ENCODE results near the gene PDGFB.

PDGFB gene

GRCh38 chr22:39207141-39208012 lies 37.4 kb downstream of the PDGFB start:
- Histone ChIP-seq H3K4me1 (ENCODE audit: insufficient read depth, low read length) (peaks cover under 1% of the 10 kb centered on the region; the same call in 1 of the 2 replicates), H3K27me3 (ENCODE audit: insufficient read depth, low read length) (no peaks in the 10 kb centered on the region), H3K27ac (ENCODE audit: low read depth, low read length) (no peak overlapping the region), H3K9me3 (ENCODE audit: insufficient read depth, low read depth, low read length) (no peaks in the 10 kb centered on the region), H3K9ac (ENCODE audit: low read depth, low read length) (no peak overlapping the region), H3K36me3 (ENCODE audit: insufficient read depth, low read length) (no peaks in the 10 kb centered on the region), H3K4me3 (ENCODE audit: low read length) (no peak overlapping the region)
- WGBS: 75% methylated on average over 15 of the region's 15 CpGs

DNA sequence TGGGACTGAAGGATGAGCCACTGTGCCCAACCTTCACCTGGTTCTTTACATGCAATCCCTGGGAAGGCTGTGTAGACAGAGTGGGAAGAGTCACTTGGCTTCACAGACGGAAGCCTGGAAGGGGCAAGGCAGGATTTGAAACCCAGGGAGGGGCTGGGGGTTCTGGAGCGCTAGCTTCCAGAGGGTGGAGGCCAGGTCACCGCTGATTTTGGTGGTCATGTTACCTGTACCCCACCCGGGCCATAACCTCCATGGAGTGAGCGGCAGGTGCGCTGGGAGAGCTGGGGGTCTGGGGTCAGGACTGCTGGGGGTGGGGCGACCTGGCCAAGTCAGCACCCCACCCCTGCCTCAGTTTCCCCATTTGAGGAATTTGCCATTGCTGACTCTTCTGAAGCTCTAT lies 38.3 kb downstream of the PDGFB start:
- H3K4me1 ChIP-seq (ENCODE audit: insufficient read depth, low read length): no peaks in the 10 kb centered on the region
- no peak overlapping the region for H3K4me3 ChIP-seq (ENCODE audit: low read length)
- H3K36me3 ChIP-seq (ENCODE audit: insufficient read depth, low read length): no peaks in the 10 kb centered on the region
- no peak overlapping the region for H3K9ac ChIP-seq (ENCODE audit: low read depth, low read length)
- H3K27ac ChIP-seq (ENCODE audit: low read depth, low read length): no peak overlapping the region
- 97% methylated on average over 7 of the region's 7 CpGs for WGBS
- H3K9me3 ChIP-seq (ENCODE audit: insufficient read depth, low read depth, low read length): no peaks in the 10 kb centered on the region
- no peaks in the 10 kb centered on the region for H3K27me3 ChIP-seq (ENCODE audit: insufficient read depth, low read length)

GRCh38 chr22:39205344-39206021 lies 39.3 kb downstream of the PDGFB start:
- H3K9me3 ChIP-seq (ENCODE audit: insufficient read depth, low read depth, low read length): no peaks in the 10 kb centered on the region
- H3K4me1 ChIP-seq (ENCODE audit: insufficient read depth, low read length): no peaks in the 10 kb centered on the region
- 85% methylated on average over 7 of the region's 8 CpGs for WGBS
- H3K36me3 ChIP-seq (ENCODE audit: insufficient read depth, low read length): no peaks in the 10 kb centered on the region
- no peaks in the 10 kb centered on the region for H3K27me3 ChIP-seq (ENCODE audit: insufficient read depth, low read length)
- no peak overlapping the region for H3K9ac ChIP-seq (ENCODE audit: low read depth, low read length)
- no peak overlapping the region for H3K27ac ChIP-seq (ENCODE audit: low read depth, low read length)
- no peak overlapping the region for H3K4me3 ChIP-seq (ENCODE audit: low read length)

GRCh38 chr22:39204216-39204615 lies 40.6 kb downstream of the PDGFB start:
- WGBS: 93% methylated on average over 8 of the region's 8 CpGs
- H3K36me3 ChIP-seq (ENCODE audit: insufficient read depth, low read length): no peaks in the 10 kb centered on the region
- H3K4me3 ChIP-seq (ENCODE audit: low read length): no peak overlapping the region
- H3K9me3 ChIP-seq (ENCODE audit: insufficient read depth, low read depth, low read length): no peaks in the 10 kb centered on the region
- no peak overlapping the region for H3K9ac ChIP-seq (ENCODE audit: low read depth, low read length)
- H3K27me3 ChIP-seq (ENCODE audit: insufficient read depth, low read length): no peaks in the 10 kb centered on the region
- no peaks in the 10 kb centered on the region for H3K4me1 ChIP-seq (ENCODE audit: insufficient read depth, low read length)
- H3K27ac ChIP-seq (ENCODE audit: low read depth, low read length): no peak overlapping the region

GRCh38 chr22:39197578-39197977 lies 47.2 kb downstream of the PDGFB start:
- WGBS: 90% methylated on average over 4 of the region's 5 CpGs
- H3K27me3 ChIP-seq (ENCODE audit: insufficient read depth, low read length): no peaks in the 10 kb centered on the region

GRCh38 chr22:39194098-39194497 lies 50.7 kb downstream of the PDGFB start:
- no peaks in the 10 kb centered on the region for H3K27me3 ChIP-seq (ENCODE audit: insufficient read depth, low read length)
- H3K9ac ChIP-seq (ENCODE audit: low read depth, low read length): no peak overlapping the region
- WGBS: 0% methylated on average over 1 of the region's 1 CpG
- H3K4me3 ChIP-seq (ENCODE audit: low read length): no peak overlapping the region
- H3K27ac ChIP-seq (ENCODE audit: low read depth, low read length): no peak overlapping the region
- H3K4me1 ChIP-seq (ENCODE audit: insufficient read depth, low read length): no peaks in the 10 kb centered on the region
- H3K9me3 ChIP-seq (ENCODE audit: insufficient read depth, low read depth, low read length): peaks cover 4% of the 10 kb centered on the region
- no peaks in the 10 kb centered on the region for H3K36me3 ChIP-seq (ENCODE audit: insufficient read depth, low read length)

More at GRCh38 chr22:39197578-39197977, 47.2 kb downstream of the PDGFB start:
- peaks cover 4% of the 10 kb centered on the region for H3K9me3 ChIP-seq (ENCODE audit: insufficient read depth, low read depth, low read length)
- no peaks in the 10 kb centered on the region for H3K4me1 ChIP-seq (ENCODE audit: insufficient read depth, low read length)
- H3K9ac ChIP-seq (ENCODE audit: low read depth, low read length): no peak overlapping the region
- no peak overlapping the region for H3K4me3 ChIP-seq (ENCODE audit: low read length)
- no peak overlapping the region for H3K27ac ChIP-seq (ENCODE audit: low read depth, low read length)
- no peaks in the 10 kb centered on the region for H3K36me3 ChIP-seq (ENCODE audit: insufficient read depth, low read length)

GRCh38 chr22:39188809-39189208 lies 56.0 kb downstream of the PDGFB start:
- Histone ChIP-seq H3K27me3 (ENCODE audit: insufficient read depth, low read length) (no peaks in the 10 kb centered on the region), H3K36me3 (ENCODE audit: insufficient read depth, low read length) (no peaks in the 10 kb centered on the region), H3K9ac (ENCODE audit: low read depth, low read length) (no peak overlapping the region), H3K27ac (ENCODE audit: low read depth, low read length) (no peak overlapping the region), H3K4me1 (ENCODE audit: insufficient read depth, low read length) (no peaks in the 10 kb centered on the region), H3K9me3 (ENCODE audit: insufficient read depth, low read depth, low read length) (peaks cover 4% of the 10 kb centered on the region; the same call in 1 of the 2 replicates), H3K4me3 (ENCODE audit: low read length) (no peak overlapping the region)
- WGBS: 92% methylated on average over 10 of the region's 10 CpGs

- H3K36me3 ChIP-seq (ENCODE audit: insufficient read depth, low read length): no peaks in the 10 kb centered on the region
- no peaks in the 10 kb centered on the region for H3K27me3 ChIP-seq (ENCODE audit: insufficient read depth, low read length)
- H3K4me3 ChIP-seq (ENCODE audit: low read length): no peak overlapping the region
- WGBS: 86% methylated on average over 11 of the region's 11 CpGs
- no peak overlapping the region for H3K9ac ChIP-seq (ENCODE audit: low read depth, low read length)
- peaks cover 6% of the 10 kb centered on the region; the same call in 1 of the 2 replicates for H3K9me3 ChIP-seq (ENCODE audit: insufficient read depth, low read depth, low read length)
- no peaks in the 10 kb centered on the region for H3K4me1 ChIP-seq (ENCODE audit: insufficient read depth, low read length)
- H3K27ac ChIP-seq (ENCODE audit: low read depth, low read length): no peak overlapping the region
These were observed 59.2 kb downstream of the PDGFB start for GRCh38 chr22:39185601-39186012.

DNA sequence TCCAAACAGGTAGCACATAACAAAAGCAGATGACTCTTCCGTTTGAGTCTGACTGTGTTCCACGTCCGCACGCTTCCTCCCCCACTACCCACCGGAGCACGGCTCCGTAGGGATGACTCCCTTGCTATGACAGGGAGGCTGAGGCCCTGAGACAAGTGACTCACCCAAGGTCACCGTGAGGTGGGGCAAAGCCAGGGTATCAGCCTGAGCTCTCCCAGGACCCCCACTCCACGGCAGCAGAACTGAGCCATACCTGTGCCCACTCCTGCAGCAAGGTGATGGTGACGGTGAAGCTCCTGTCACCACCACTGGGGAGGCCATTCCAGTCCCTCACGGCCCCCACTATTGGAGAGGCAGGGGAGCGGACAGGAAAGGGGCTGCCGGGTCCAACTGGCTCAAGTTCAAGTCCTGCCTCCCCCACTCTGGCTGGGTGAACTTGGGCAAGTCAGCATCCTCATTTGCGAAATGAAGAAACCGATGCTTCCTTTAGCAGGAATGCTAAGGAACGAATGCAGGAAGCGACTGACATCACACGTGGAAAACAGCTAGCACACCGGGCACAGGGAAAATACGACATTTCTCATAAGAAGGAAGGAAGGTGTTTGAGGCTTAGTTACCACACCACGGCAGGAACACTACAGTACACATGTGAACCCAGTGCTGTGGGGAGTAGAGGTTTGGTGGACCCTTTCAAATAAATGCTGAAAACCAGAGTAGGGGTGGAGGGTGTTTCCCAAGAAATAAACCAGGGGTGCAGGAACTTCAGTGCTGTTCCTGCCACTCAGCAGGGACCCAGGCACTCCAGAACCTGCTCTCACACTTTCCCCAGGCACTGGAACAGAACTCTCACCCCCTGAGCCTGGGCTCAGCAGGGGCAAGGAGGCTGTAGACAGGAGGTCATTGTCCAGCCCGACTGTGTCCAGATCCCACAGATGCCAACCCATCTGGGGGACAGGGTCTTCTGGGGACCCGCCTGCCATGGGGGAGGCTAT lies 59.9 kb downstream of the PDGFB start:
- WGBS: 90% methylated on average over 23 of the region's 23 CpGs
- Histone ChIP-seq H3K27me3 (ENCODE audit: insufficient read depth, low read length) (no peaks in the 10 kb centered on the region), H3K9me3 (ENCODE audit: insufficient read depth, low read depth, low read length) (peaks cover 6% of the 10 kb centered on the region; the same call in 1 of the 2 replicates), H3K27ac (ENCODE audit: low read depth, low read length) (no peak overlapping the region), H3K4me1 (ENCODE audit: insufficient read depth, low read length) (no peaks in the 10 kb centered on the region), H3K9ac (ENCODE audit: low read depth, low read length) (no peak overlapping the region), H3K4me3 (ENCODE audit: low read length) (no peak overlapping the region), H3K36me3 (ENCODE audit: insufficient read depth, low read length) (no peaks in the 10 kb centered on the region)

- no peaks in the 10 kb centered on the region for H3K36me3 ChIP-seq (ENCODE audit: insufficient read depth, low read length)
- no peaks in the 10 kb centered on the region for H3K27me3 ChIP-seq (ENCODE audit: insufficient read depth, low read length)
- H3K4me1 ChIP-seq (ENCODE audit: insufficient read depth, low read length): no peaks in the 10 kb centered on the region
- no peak overlapping the region for H3K4me3 ChIP-seq (ENCODE audit: low read length)
- no peak overlapping the region for H3K27ac ChIP-seq (ENCODE audit: low read depth, low read length)
- H3K9me3 ChIP-seq (ENCODE audit: insufficient read depth, low read depth, low read length): peaks cover 6% of the 10 kb centered on the region; the same call in 1 of the 2 replicates
- 90% methylated on average over 13 of the region's 13 CpGs for WGBS
- no peak overlapping the region for H3K9ac ChIP-seq (ENCODE audit: low read depth, low read length)
These were observed 60.7 kb downstream of the PDGFB start for GRCh38 chr22:39183991-39184585.

All from HUES64 (cell line).